Activated T-cell treated with anti-CD3 and anti-CD28 coated beads for 4 hours (primary cell): ENCODE data around the gene PIK3R5.

ENCODE experiments used
- DNase-seq: peaks from one replicate; pipeline ENCODE4 v3.0.0-alpha.2; 2020

The PIK3R5 gene

GRCh38 chr17:8893621-8894201 lies 71.8 kb downstream of the PIK3R5 start:
- DNase-seq: no peak

- DNase-seq: no peak
These were observed 72.4 kb downstream of the PIK3R5 start for GRCh38 chr17:8893059-8893458.

GRCh38 chr17:8892338-8892690 lies 73.2 kb downstream of the PIK3R5 start:
- no peak for DNase-seq

- no peak for DNase-seq
These were observed 74.8 kb downstream of the PIK3R5 start for GRCh38 chr17:8890671-8891070.

- DNase-seq: no peak
These were observed 75.9 kb downstream of the PIK3R5 start for GRCh38 chr17:8889458-8890210.

GRCh38 chr17:8888704-8889302 lies 76.7 kb downstream of the PIK3R5 start:
- no peak for DNase-seq

- DNase-seq: no peak
These were observed 77.4 kb downstream of the PIK3R5 start for GRCh38 chr17:8887834-8888703.

- DNase-seq: no peak
These were observed 78.2 kb downstream of the PIK3R5 start for GRCh38 chr17:8887301-8887700.

- no peak for DNase-seq
These were observed 79.4 kb downstream of the PIK3R5 start for GRCh38 chr17:8885967-8886684.

- DNase-seq: peak; percentile 35
These were observed 80.1 kb downstream of the PIK3R5 start for GRCh38 chr17:8885163-8885966.

GRCh38 chr17:8884336-8884990 lies 81.0 kb downstream of the PIK3R5 start:
- DNase-seq: no peak

GRCh38 chr17:8883353-8883752 lies 82.2 kb downstream of the PIK3R5 start:
- no peak for DNase-seq

GRCh38 chr17:8881606-8882005 lies 83.9 kb downstream of the PIK3R5 start:
- DNase-seq: no peak

- no peak for DNase-seq
These were observed 85.0 kb downstream of the PIK3R5 start for GRCh38 chr17:8880466-8880865.

- DNase-seq: no peak
These were observed 86.1 kb downstream of the PIK3R5 start for GRCh38 chr17:8879410-8879809.

- no peak for DNase-seq
These were observed 87.5 kb downstream of the PIK3R5 start for GRCh38 chr17:8877984-8878383.

- no peak for DNase-seq
These were observed 89.5 kb downstream of the PIK3R5 start for GRCh38 chr17:8875957-8876356.

GRCh38 chr17:8875436-8875835 lies 90.1 kb downstream of the PIK3R5 start:
- no peak for DNase-seq

GRCh38 chr17:8873801-8874715 lies 91.4 kb downstream of the PIK3R5 start:
- DNase-seq: no peak
